K562 (cell line): ENCODE data around the gene NRCAM. TPM values are rescaled to one million over a fixed set of nuclear protein-coding genes. Genes with fewer than 3 reads are reported as not detected.

Experiments used
- ATAC-seq: fragments of 200-7000 bp; cut with Tn5 transposase; 3 replicates; pipeline ENCODE4 v1.9.1; 2020; ENCODE audit warnings: moderate library complexity
- BruUV-seq: library from RNA; stranded (reverse); fragments of 400-500 nt; replicated peaks from 2 replicates; lab custom pipeline; 2021; lab: Mats Ljungman, UMichigan
- CTCF ChIA-PET: fragments of 300-600 bp; formaldehyde crosslinking; extraction: SDS; loops from one replicate; lab custom pipeline; 2021; ENCODE audit warnings: low intra/inter-chr PET ratio; lab: Yijun Ruan, JAX
- POLR2A ChIA-PET: fragments of 300-600, 350-650 bp; sonication (Branson Sonifier 250); formaldehyde crosslinking; extraction: SDS; loops from one replicate; lab custom pipeline; 2021; ENCODE audit warnings: antibody characterized with exemption, inconsistent platforms; lab: Yijun Ruan, JAX
- DNase-seq, 4 experiments: peaks; one replicate each; pipeline versions ENCODE4 v3.0.0 to v3.0.0-alpha.2; 2011 to 2018; ENCODE audit warnings: low spot score in 3 of 4, mixed read lengths in 3 of 4; ENCODE audit errors: extremely low read depth in 1 of 4
- FAIRE-seq: peaks from 2 replicates; lab custom pipeline; 2011; peaks lifted over from hg19 to GRCh38; lab: Jason Lieb, UNC
- H2AFZ ChIP-seq: 2 replicates; pipeline ENCODE4 v1.6.0; 2011; ENCODE audit warnings: low read depth, low read length, control low read depth, inconsistent platforms
- H3K27ac ChIP-seq: fragments of 200-600 bp; 3 replicates; pipeline ENCODE4 v1.8.0; 2011; ENCODE audit warnings: low read depth, mild to moderate bottlenecking, control low read depth, inconsistent platforms, low read length, moderate library complexity, mixed read lengths; ENCODE audit errors: extremely low read depth
- H3K27me3 ChIP-seq, 2 experiments: fragments of 300-600 bp in 1 of 2; 2 replicates in 1 of 2; 3 replicates in 1 of 2; pipeline versions ENCODE4 v1.6.0 to v1.8.0; 2011; ENCODE audit warnings: inconsistent platforms in 2 of 2, low read length in 2 of 2, mild to moderate bottlenecking in 1 of 2, mixed read lengths in 1 of 2, moderate library complexity in 1 of 2; ENCODE audit not compliant: control insufficient read depth in 2 of 2, insufficient read depth in 2 of 2
- H3K36me3 ChIP-seq: fragments of 300-600 bp; 3 replicates; pipeline ENCODE4 v1.8.0; 2011; ENCODE audit warnings: mild to moderate bottlenecking, low read length, inconsistent platforms; ENCODE audit not compliant: control insufficient read depth, insufficient read depth
- H3K4me1 ChIP-seq, 2 experiments: fragments of 200-600 bp in 1 of 2; replicated peaks in 1 of 2; 2 replicates in 1 of 2; 3 replicates in 1 of 2; pipeline versions ENCODE4 v1.5.1 to v1.8.0; 2011; ENCODE audit warnings: inconsistent platforms in 2 of 2, low read length in 2 of 2, mild to moderate bottlenecking in 1 of 2, mixed read lengths in 1 of 2, moderate library complexity in 1 of 2; ENCODE audit not compliant: control insufficient read depth in 2 of 2, insufficient read depth in 2 of 2
- H3K4me2 ChIP-seq: 2 replicates; pipeline ENCODE4 v1.6.1; 2011; ENCODE audit warnings: low read length, control low read depth, inconsistent platforms, mixed read lengths; ENCODE audit not compliant: insufficient read depth
- H3K4me3 ChIP-seq: fragments of 200-600 bp; sonication (generic), shearing (Covaris generic); 2 replicates; pipeline ENCODE4 v1.5.1; 2016; ENCODE audit warnings: control low read depth, inconsistent platforms
- H3K79me2 ChIP-seq: fragments of 200-600 bp; 3 replicates; pipeline ENCODE4 v1.8.0; 2011; ENCODE audit warnings: low read length, inconsistent platforms; ENCODE audit not compliant: control insufficient read depth, insufficient read depth
- H3K9ac ChIP-seq, 2 experiments: 2 replicates each; pipeline versions ENCODE4 v1.6.0 to v1.6.1; 2011; ENCODE audit warnings: low read depth in 2 of 2, low read length in 2 of 2, control low read depth in 1 of 2, inconsistent platforms in 1 of 2, mild to moderate bottlenecking in 1 of 2, mixed read lengths in 1 of 2; ENCODE audit not compliant: insufficient read depth in 1 of 2
- H3K9me1 ChIP-seq: one replicate; pipeline ENCODE4 v1.6.0; 2011; ENCODE audit warnings: inconsistent platforms, mild to moderate bottlenecking, low read length, moderate library complexity; ENCODE audit not compliant: control insufficient read depth, insufficient read depth
- H3K9me3 ChIP-seq: replicated peaks from 2 replicates; pipeline ENCODE4 v1.5.1; 2011; ENCODE audit warnings: low read depth, low read length, inconsistent platforms; ENCODE audit not compliant: control insufficient read depth, insufficient read depth
- H4K20me1 ChIP-seq: replicated peaks from 2 replicates; pipeline ENCODE4 v1.6.1; 2011; ENCODE audit warnings: low read length, inconsistent platforms, mixed read lengths; ENCODE audit not compliant: control insufficient read depth, insufficient read depth
- ARNT ChIP-seq, 2 experiments: fragments of 450-650 bp; IDR thresholded peaks; 2 replicates each; pipeline ENCODE4 v1.6.1; 2016; ENCODE audit warnings: mild to moderate bottlenecking in 1 of 2
- KAT2B ChIP-seq: IDR thresholded peaks from one replicate; pipeline ENCODE4 v1.6.1; 2012; ENCODE audit warnings: low read depth, mild to moderate bottlenecking, control low read depth, inconsistent platforms, low read length, moderate library complexity
- MBD2 ChIP-seq: sonication (generic); IDR thresholded peaks from 2 replicates; pipeline ENCODE4 v1.6.1; 2016; ENCODE audit warnings: low read depth, borderline replicate concordance
- MEIS2 ChIP-seq: fragments of 450-650 bp; IDR thresholded peaks from 2 replicates; pipeline ENCODE4 v1.6.1; 2014; ENCODE audit warnings: mild to moderate bottlenecking; ENCODE audit not compliant: partially characterized antibody
- PBX2 ChIP-seq, 2 experiments: IDR thresholded peaks in 1 of 2; conservative IDR thresholded peaks in 1 of 2; 2 replicates each; pipeline ENCODE4 v1.6.1; 2016; ENCODE audit warnings: low read depth in 2 of 2, mild to moderate bottlenecking in 1 of 2, missing compliant biosample characterization in 1 of 2, missing genetic modification characterization in 1 of 2, moderate library complexity in 1 of 2
- PHF8 ChIP-seq: fragments of 200-600 bp; sonication (generic); IDR thresholded peaks from 2 replicates; pipeline ENCODE4 v1.6.1; 2012; ENCODE audit warnings: mixed run types, mild to moderate bottlenecking, inconsistent platforms, low read length, moderate library complexity, borderline replicate concordance
- PKNOX1 ChIP-seq: fragments of 450-650 bp; IDR thresholded peaks from 2 replicates; pipeline ENCODE4 v1.6.1; 2016
- POLR2H ChIP-seq: IDR thresholded peaks from 2 replicates; pipeline ENCODE4 v1.6.1; 2016; ENCODE audit warnings: missing genetic modification characterization, low read depth, mild to moderate bottlenecking, control low read depth, missing compliant biosample characterization, moderate library complexity
- RAD21 ChIP-seq, 2 experiments: fragments of 250-450 bp in 1 of 2; fragments of 450-650 bp in 1 of 2; sonication (Bioruptor Pico) in 1 of 2; formaldehyde crosslinking in 1 of 2; IDR thresholded peaks in 1 of 2; conservative IDR thresholded peaks in 1 of 2; 2 replicates each; pipeline versions ENCODE4 v1.4.0 to v1.8.0; 2020 to 2022; ENCODE audit warnings: mild to moderate bottlenecking in 2 of 2, moderate library complexity in 1 of 2
- ZNF239 ChIP-seq: fragments of 250-450 bp; sonication (Bioruptor Pico); IDR thresholded peaks from 2 replicates; pipeline ENCODE4 v1.4.0; 2020; ENCODE audit warnings: mild to moderate bottlenecking
- ZNF395 ChIP-seq: fragments of 200-800 bp; sonication (Bioruptor generic); IDR thresholded peaks from 2 replicates; pipeline ENCODE4 v1.6.1; 2017; ENCODE audit warnings: missing genetic modification characterization, missing compliant biosample characterization
- WGBS: fragments of 100-300 bp; shearing (Covaris generic); methylation state at CpG from one replicate; pipeline ENCODE4 v1.1.6; 2016; ENCODE audit warnings: low coverage, mixed read lengths; ENCODE audit not compliant: insufficient coverage; ENCODE audit errors: missing lambda C conversion rate; 5-methylcytosine and 5-hydroxymethylcytosine counted together
- in situ Hi-C: fragments of 300-500 bp; cut with MboI; formaldehyde crosslinking; loops from 4 replicates; pipeline ENCODE4 v1.15.0; 2018; ENCODE audit warnings: inconsistent platforms, mixed read lengths
- intact Hi-C: fragments of 100-400 bp; cut with micrococcal nuclease; formaldehyde crosslinking; loops from 2 replicates; pipeline ENCODE4 v1.14.2; 2022
- polyA plus RNA-seq, 8 experiments: library from polyadenylated mRNA; depleted of rRNA in 4 of 8; stranded (reverse) in 5 of 8; unstranded in 3 of 8; fragments of >200 nt; fragmentation: Nextera tagmentation in 2 of 8; fragmentation: Illumina TruSeq in 1 of 8; extraction: Ambion mirVana in 2 of 8; extraction: Trizol in 1 of 8; gene quantifications; 2 replicates each; pipeline versions ENCODE4 v1.2.1 to v1.2.3, GENCODE V29; 2011 to 2014; ENCODE audit warnings: inconsistent platforms in 1 of 8, missing spikeins in 1 of 8
- total RNA-seq, 7 experiments: library from RNA; depleted of rRNA in 6 of 7; stranded (reverse); fragments of >200 nt in 6 of 7; fragmentation: Illumina TruSeq in 2 of 7; extraction: Trizol in 2 of 7; gene quantifications; 2 replicates each; pipeline versions ENCODE4 v1.2.1 to v1.2.3, GENCODE V29; 2011 to 2021; ENCODE audit warnings: low replicate concordance in 1 of 7

The NRCAM gene
- total and polyA plus RNA-seq, 9 of the 15 experiments (the other 6 are each of a cell fraction or from before 2014, with no cell fraction given): 0.03 to 0.54 (median 0.12) TPM; not detected in 1

- no peak for TF ChIP-seq MBD2
- TF ChIP-seq ZNF395 (CRISPR knock-in tag): no peak
- no peak for TF ChIP-seq KAT2B
Measured at GRCh38 chr7:108144931-108145330, 311.3 kb downstream of the NRCAM start (continued).

- peak; percentile 85 for ATAC-seq
- no peaks in the 10 kb centered on the region for H3K9me1 ChIP-seq
- no peaks in the 10 kb centered on the region for H3K9me3 ChIP-seq
- peak overlapping the region; percentile 50 for H2AFZ ChIP-seq
- peak in 2 of 4 experiments; percentile 26 to 33 for DNase-seq
- BruUV-seq: no TSS peak
- no peak overlapping the region for H3K27ac ChIP-seq
- H3K4me1 ChIP-seq: 0 out of 5 replicates have a peak, but pooled peaks cover 0 to 3% of the 10 kb centered on the region in 2 experiments
- H3K4me3 ChIP-seq: no peak overlapping the region
- in situ Hi-C loops: loop anchor here (25.0 kb wide), 2 partner anchors 407 to 932 kb away; partner anchors contain the start of gene CBLL1
- peaks cover 0 to 3% of the 10 kb centered on the region in 2 experiments; a peak in 1 of 5 replicates for H3K27me3 ChIP-seq
- no peaks in the 10 kb centered on the region for H3K79me2 ChIP-seq
- FAIRE-seq: peak; percentile 11
- 0 out of 2 replicates have a peak overlapping the region, but pooled peaks have one; percentile 4 for H3K4me2 ChIP-seq
- CTCF ChIA-PET: interaction anchor here (1.7 to 2.1 kb wide), 2 partner anchors 30 to 681 kb away, joined by 4 to 9 read pairs; no protein-coding TSS in a partner anchor
- WGBS: 27% methylated on average over 6 of the region's 6 CpGs
- no peaks in the 10 kb centered on the region for H4K20me1 ChIP-seq
- POLR2A ChIA-PET: interaction anchor here (1.4 kb wide), 1 partner anchor 10 kb away, joined by 3 read pairs; no protein-coding TSS in a partner anchor
- no peak overlapping the region for H3K9ac ChIP-seq
- no peaks in the 10 kb centered on the region for H3K36me3 ChIP-seq
- intact Hi-C loops: loop anchor here (10.0 kb wide), 1 partner anchor 679 kb away; no protein-coding TSS in a partner anchor
- 0 out of 4 replicates have a peak, but pooled peaks of 1 of the 2 experiments have one; percentile 22 for TF ChIP-seq ARNT (IDR thresholded peaks at IDR 0.05)
- TF ChIP-seq MEIS2: peak; percentile 40
- TF ChIP-seq PHF8: 0 out of 2 replicates have a peak, but pooled peaks have one; percentile 8
- TF ChIP-seq POLR2H (tag): no peak
- no peak for TF ChIP-seq PBX2 (CRISPR knock-in tag; IDR thresholded peaks at IDR 0.05; ENCODE audit: low read depth)
- TF ChIP-seq PBX2 (tag; conservative IDR thresholded peaks at IDR 0.05; ENCODE audit: low read depth): peak; percentile 85
- no peak for TF ChIP-seq ZNF239 (CRISPR knock-in tag)
- peak; percentile 39 for TF ChIP-seq PKNOX1
- TF ChIP-seq RAD21 (CRISPR knock-in tag; conservative IDR thresholded peaks at IDR 0.05 in 1 of 2, IDR thresholded peaks at IDR 0.05 in 1 of 2): peak in 1 of 2 experiments; percentile 40; a peak in 2 of 4 replicates
Measured at GRCh38 chr7:108143658-108144420, 312.4 kb downstream of the NRCAM start.
